Osteocyte (in vitro differentiated cells): ENCODE measurements around the gene MANSC1. TPM values are rescaled to one million over a fixed set of nuclear protein-coding genes. Genes with fewer than 3 reads are reported as not detected.
"Not testable (repeated sequence)": the region's sequence is repeated elsewhere in the genome, so short reads cannot be mapped to it uniquely, and the experiment has no call there.

ENCODE experiments used
- DNase-seq: peaks from one replicate; pipeline ENCODE4 v3.0.0; 2021; ENCODE audit warnings: mixed read lengths; ENCODE audit not compliant: unreplicated experiment; ENCODE audit errors: extremely low spot score
- H3K27ac Mint-ChIP-seq: one replicate; pipeline ENCODE4 v1.8.0; 2021; ENCODE audit warnings: mild to moderate bottlenecking, mixed read lengths; ENCODE audit not compliant: unreplicated experiment
- H3K27me3 Mint-ChIP-seq: one replicate; pipeline ENCODE4 v1.8.0; 2021; ENCODE audit warnings: mixed read lengths; ENCODE audit not compliant: unreplicated experiment
- H3K36me3 Mint-ChIP-seq: one replicate; pipeline ENCODE4 v1.8.0; 2021; ENCODE audit warnings: mixed read lengths; ENCODE audit not compliant: unreplicated experiment
- H3K4me1 Mint-ChIP-seq: one replicate; pipeline ENCODE4 v1.8.0; 2021; ENCODE audit warnings: mixed read lengths; ENCODE audit not compliant: unreplicated experiment
- H3K4me3 Mint-ChIP-seq: one replicate; pipeline ENCODE4 v1.8.0; 2021; ENCODE audit warnings: mild to moderate bottlenecking, moderate library complexity, mixed read lengths; ENCODE audit not compliant: unreplicated experiment
- H3K9me3 Mint-ChIP-seq: one replicate; pipeline ENCODE4 v1.8.0; 2021; ENCODE audit warnings: mixed read lengths; ENCODE audit not compliant: unreplicated experiment
- CTCF ChIP-seq: fragments of 200-600 bp; sonication (generic); IDR thresholded peaks from 2 replicates; pipeline ENCODE4 v1.5.0; 2021; ENCODE audit warnings: antibody characterized with exemption, mild to moderate bottlenecking, moderate library complexity
- total RNA-seq: library from RNA; stranded (reverse); gene quantifications from 2 replicates; pipeline ENCODE4 v1.2.1, GENCODE V29; 2021

MANSC1 gene
- total RNA-seq, 1 donor from 2014 or later = 9.1 TPM

- Mint-ChIP-seq H3K27ac (no peak overlapping the region), H3K27me3 (peaks cover 5% of the 10 kb centered on the region), H3K9me3 (no peaks in the 10 kb centered on the region), H3K36me3 (no peaks in the 10 kb centered on the region), H3K4me3 (no peak overlapping the region), H3K4me1 (peaks cover 27% of the 10 kb centered on the region)
- DNase-seq = no peak
- no peak for TF ChIP-seq CTCF
Measured at GRCh38 chr12:12323591-12323990, 26.5 kb downstream of the MANSC1 start.

- Mint-ChIP-seq H3K27me3 (peaks cover 5% of the 10 kb centered on the region), H3K27ac (no peak overlapping the region), H3K4me3 (no peak overlapping the region), H3K9me3 (no peaks in the 10 kb centered on the region), H3K36me3 (no peaks in the 10 kb centered on the region), H3K4me1 (peaks cover 27% of the 10 kb centered on the region)
- no peak for TF ChIP-seq CTCF
- DNase-seq = no peak
Measured at GRCh38 chr12:12323118-12323517, 26.9 kb downstream of the MANSC1 start.

GRCh38 chr12:12319451-12320183 lies 30.4 kb downstream of the MANSC1 start:
- peak overlapping the region; percentile 88 for H3K27ac Mint-ChIP-seq
- peak overlapping the region; percentile 67 for H3K4me3 Mint-ChIP-seq
- no peak for DNase-seq
- no peaks in the 10 kb centered on the region for H3K36me3 Mint-ChIP-seq
- TF ChIP-seq CTCF = no peak
- peaks cover 21% of the 10 kb centered on the region for H3K4me1 Mint-ChIP-seq
- H3K27me3 Mint-ChIP-seq = peaks cover 5% of the 10 kb centered on the region
- no peaks in the 10 kb centered on the region for H3K9me3 Mint-ChIP-seq

- H3K27ac Mint-ChIP-seq = no peak overlapping the region
- H3K4me3 Mint-ChIP-seq = no peak overlapping the region
- H3K4me1 Mint-ChIP-seq = peaks cover 17% of the 10 kb centered on the region
- DNase-seq = no peak
- H3K36me3 Mint-ChIP-seq = no peaks in the 10 kb centered on the region
- no peak for TF ChIP-seq CTCF
- no peaks in the 10 kb centered on the region for H3K27me3 Mint-ChIP-seq
- H3K9me3 Mint-ChIP-seq = no peaks in the 10 kb centered on the region
Measured at GRCh38 chr12:12315838-12316237, 34.2 kb downstream of the MANSC1 start.

GRCh38 chr12:12310695-12311094 lies 39.3 kb downstream of the MANSC1 start:
- DNase-seq, H3K27ac Mint-ChIP-seq, H3K4me3 Mint-ChIP-seq, H3K9me3 Mint-ChIP-seq, H3K27me3 Mint-ChIP-seq, H3K36me3 Mint-ChIP-seq, H3K4me1 Mint-ChIP-seq: not testable (repeated sequence)
